Measurements from ENCODE around the gene SAPCD2. TPM values are rescaled to one million over a fixed set of nuclear protein-coding genes. Genes with fewer than 3 reads are reported as not detected.

The SAPCD2 gene
- total and polyA plus RNA-seq, 2 of the 8 experiments (the other 6 are each of a cell fraction or from before 2014, with no cell fraction given) = 12.7 to 32.1 TPM

- WGBS, 2 experiments (ENCODE audit: extremely low coverage in 1 of 2, insufficient coverage in 1 of 2, insufficient read length in 1 of 2, insufficient replicate concordance in 2 of 2, low coverage in 1 of 2, low lambda C conversion rate in 2 of 2, missing lambda C conversion rate in 1 of 2) = 83% methylated on average over 15 of the region's 15 CpGs; no CpG with 5 or more reads in 1 of the 2 experiments
- H4K8ac ChIP-seq (ENCODE audit: extremely low read depth, insufficient read depth, low read length) = no peak overlapping the region
- no peaks in the 10 kb centered on the region for H3K36me3 ChIP-seq (ENCODE audit: control insufficient read depth in 2 of 4, insufficient read depth in 4 of 4, low read length in 3 of 4)
- no peak overlapping the region for H4K91ac ChIP-seq (replicated peaks; ENCODE audit: insufficient read length, low read length)
- H2BK20ac ChIP-seq (ENCODE audit: low read length) = no peak overlapping the region
- H3K14ac ChIP-seq (ENCODE audit: insufficient read length) = no peak overlapping the region
- no peak overlapping the region for H3K4me3 ChIP-seq (ENCODE audit: extremely low read depth in 1 of 4, insufficient read depth in 2 of 4, low read depth in 3 of 4, low read length in 4 of 4)
- no peak overlapping the region for H2BK15ac ChIP-seq (ENCODE audit: low read length)
- no peak overlapping the region for H3K27ac ChIP-seq (ENCODE audit: low read depth, low read length)
- DNase-seq (ENCODE audit: low read depth in 1 of 2, low spot score in 2 of 2) (no peak), FAIRE-seq (no peak)
- no peak overlapping the region for H2BK120ac ChIP-seq (replicated peaks; ENCODE audit: low read depth, low read length)
- no peaks in the 10 kb centered on the region for H3K79me1 ChIP-seq (ENCODE audit: low read depth, low read length)
- H3K23ac ChIP-seq (ENCODE audit: insufficient read length) = no peak overlapping the region
- ChIA-PET CTCF (ENCODE audit: partially characterized antibody) (interaction anchor here (0.6 to 8.5 kb wide), 73 partner anchors 8 to 1039 kb away, joined by 3 to 110 read pairs (median 6); partner anchors contain the start of genes AJM1, C8G, CLIC3 and GRIN1), POLR2A (ENCODE audit: partially characterized antibody) (interaction anchor here (1.0 to 1.9 kb wide), 5 partner anchors 14 to 212 kb away, joined by 3 to 6 read pairs (median 4); no protein-coding TSS in a partner anchor)
- no peaks in the 10 kb centered on the region for H3K79me2 ChIP-seq (ENCODE audit: control insufficient read depth in 1 of 2, insufficient read depth in 2 of 2, low read length in 2 of 2)
- no peak overlapping the region for H2BK12ac ChIP-seq (ENCODE audit: low read depth, low read length)
- H3K27me3 ChIP-seq (replicated peaks in 1 of 4; ENCODE audit: control insufficient read depth in 3 of 4, extremely low read depth in 1 of 4, insufficient read depth in 3 of 4, low read length in 3 of 4) = peaks cover 1 to 27% (median 15%) of the 10 kb centered on the region in 4 experiments; a peak in 6 of 7 replicates
- H3K56ac ChIP-seq (replicated peaks; ENCODE audit: insufficient read length, low read depth, low read length) = no peak overlapping the region
- H2BK5ac ChIP-seq (ENCODE audit: low read depth, low read length) = no peak overlapping the region
- peaks cover 4% of the 10 kb centered on the region; the same call in 1 of the 2 replicates for H3K23me2 ChIP-seq (ENCODE audit: low read depth, low read length)
- no peak overlapping the region for H3K4me2 ChIP-seq (ENCODE audit: insufficient read depth in 1 of 2, low read depth in 2 of 2, low read length in 2 of 2)
- H3K18ac ChIP-seq (ENCODE audit: extremely low read depth, low read length) = no peak overlapping the region
- H3K9me3 ChIP-seq (ENCODE audit: insufficient read depth in 2 of 2, low read depth in 1 of 2, low read length in 1 of 2) = no peaks in the 10 kb centered on the region
- TF ChIP-seq TBP (IDR thresholded peaks at IDR 0.05; ENCODE audit: low read depth, low read length) = no peak
- peak; percentile 4 for TF ChIP-seq EZH2 (IDR thresholded peaks at IDR 0.05; ENCODE audit: low read depth, low read length, severe bottlenecking)
- no peak for TF ChIP-seq BCL11A (IDR thresholded peaks at IDR 0.05; ENCODE audit: low read depth in 2 of 2, low read length in 2 of 2)
- H2AK5ac ChIP-seq (ENCODE audit: low read depth, low read length) = no peak overlapping the region
- peaks cover 0 to 11% (median 2%) of the 10 kb centered on the region in 4 experiments; a peak in 5 of 7 replicates for H3K4me1 ChIP-seq (replicated peaks in 1 of 4; ENCODE audit: control insufficient read depth in 3 of 4, insufficient read depth in 4 of 4, low read length in 3 of 4)
- H4K20me1 ChIP-seq (replicated peaks in 1 of 2; ENCODE audit: control insufficient read depth in 1 of 2, insufficient read depth in 2 of 2, low read length in 2 of 2) = no peaks in the 10 kb centered on the region
- no peak overlapping the region for H3K4ac ChIP-seq (replicated peaks; ENCODE audit: insufficient read length, low read depth, low read length)
- no peak overlapping the region for H2AFZ ChIP-seq (ENCODE audit: low read length)
- no peak overlapping the region for H4K5ac ChIP-seq (ENCODE audit: insufficient read length, low read depth, low read length)
- no peak overlapping the region for H3K9ac ChIP-seq (replicated peaks in 1 of 4; ENCODE audit: extremely low read depth in 1 of 4, low read depth in 3 of 4, low read length in 3 of 4)
Measured at GRCh38 chr9:137030006-137030405, 40.4 kb downstream of the SAPCD2 start.
